C4-2B (cell line): Measurements from ENCODE around the gene RBM20.

Source experiments
- ZFX ChIP-seq: fragments of 450-650 bp; IDR thresholded peaks from 2 replicates; pipeline ENCODE4 v1.6.1; 2017
- TF ChIP-seq, protein P1 (sequence below): fragments of 450-650 bp; conservative IDR thresholded peaks from 2 replicates; pipeline ENCODE4 v1.5.1; 2017; ENCODE audit warnings: mild to moderate bottlenecking

DNA sequence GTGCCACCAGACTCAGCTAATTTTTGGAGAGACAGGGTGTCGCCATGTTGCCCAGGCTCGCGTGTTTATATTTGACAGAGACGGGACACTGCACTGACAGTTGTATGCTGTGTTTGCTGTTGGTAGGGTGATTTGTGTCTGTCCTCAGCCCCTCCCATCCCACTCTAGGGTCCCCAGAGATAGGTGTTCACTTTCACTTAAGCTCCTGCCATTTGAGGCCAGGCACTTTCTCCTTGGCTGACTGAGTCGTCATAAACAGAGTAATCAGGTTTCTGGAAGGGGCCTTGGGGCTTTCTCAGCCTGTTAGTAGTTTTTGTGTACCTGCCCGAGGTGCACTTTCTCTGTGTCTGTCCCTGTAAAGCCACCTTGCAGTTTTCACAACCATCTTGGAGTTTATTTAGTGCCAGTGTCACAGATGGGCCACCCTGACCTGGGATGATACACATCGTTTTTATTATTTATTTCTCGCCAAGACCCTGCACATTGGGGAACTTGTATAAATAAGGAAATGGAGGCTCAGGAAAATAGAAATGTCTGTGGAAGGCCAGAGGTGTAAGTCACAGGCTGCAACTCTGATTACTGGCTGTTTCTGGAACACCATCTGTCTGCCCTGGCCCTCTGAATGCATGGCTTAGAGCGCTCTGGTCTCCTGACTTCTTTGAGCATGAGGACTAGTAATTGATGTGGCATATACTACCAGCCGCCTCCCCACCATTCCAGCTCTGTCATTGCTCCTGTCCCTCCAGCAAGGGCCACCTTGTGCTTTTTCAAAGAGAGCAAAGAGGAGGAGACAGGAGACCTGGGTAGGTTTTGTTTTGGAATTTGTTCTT lies 145.7 kb downstream of the RBM20 start:
- TF ChIP-seq, protein P1, sequence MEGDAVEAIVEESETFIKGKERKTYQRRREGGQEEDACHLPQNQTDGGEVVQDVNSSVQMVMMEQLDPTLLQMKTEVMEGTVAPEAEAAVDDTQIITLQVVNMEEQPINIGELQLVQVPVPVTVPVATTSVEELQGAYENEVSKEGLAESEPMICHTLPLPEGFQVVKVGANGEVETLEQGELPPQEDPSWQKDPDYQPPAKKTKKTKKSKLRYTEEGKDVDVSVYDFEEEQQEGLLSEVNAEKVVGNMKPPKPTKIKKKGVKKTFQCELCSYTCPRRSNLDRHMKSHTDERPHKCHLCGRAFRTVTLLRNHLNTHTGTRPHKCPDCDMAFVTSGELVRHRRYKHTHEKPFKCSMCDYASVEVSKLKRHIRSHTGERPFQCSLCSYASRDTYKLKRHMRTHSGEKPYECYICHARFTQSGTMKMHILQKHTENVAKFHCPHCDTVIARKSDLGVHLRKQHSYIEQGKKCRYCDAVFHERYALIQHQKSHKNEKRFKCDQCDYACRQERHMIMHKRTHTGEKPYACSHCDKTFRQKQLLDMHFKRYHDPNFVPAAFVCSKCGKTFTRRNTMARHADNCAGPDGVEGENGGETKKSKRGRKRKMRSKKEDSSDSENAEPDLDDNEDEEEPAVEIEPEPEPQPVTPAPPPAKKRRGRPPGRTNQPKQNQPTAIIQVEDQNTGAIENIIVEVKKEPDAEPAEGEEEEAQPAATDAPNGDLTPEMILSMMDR, result no peak
- TF ChIP-seq ZFX, result no peak
